GM19324 (cell line): ENCODE data around the gene PRKAG1.

ENCODE experiments used
- ATAC-seq: cut with Tn5 transposase; IDR thresholded peaks from one replicate; pipeline ENCODE4 v1.9.1; 2021; ENCODE audit warnings: mild to moderate bottlenecking, moderate library complexity; ENCODE audit not compliant: unreplicated experiment, low FRiP score

The PRKAG1 gene

DNA sequence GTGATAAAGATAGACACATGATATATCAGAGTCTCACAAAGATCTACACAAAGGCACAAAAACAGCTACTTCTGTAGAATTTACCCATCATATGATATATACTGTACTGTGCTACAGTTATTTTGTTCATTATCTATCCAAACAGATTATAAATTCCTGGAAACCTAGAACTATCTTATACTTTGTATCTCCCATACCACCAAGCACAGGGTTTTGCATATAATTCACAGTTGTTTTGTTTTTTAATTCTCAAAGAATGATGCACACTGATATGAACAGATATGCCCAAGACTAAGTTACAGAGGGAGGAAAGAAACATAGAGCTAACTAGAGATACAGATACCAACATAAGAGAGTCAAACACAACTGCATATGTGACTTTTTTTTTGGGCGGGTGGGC is 3.4 kb downstream of the PRKAG1 start:
- no peak for ATAC-seq

- ATAC-seq: no peak
Measured at GRCh38 chr12:49014547-49014946, 4.0 kb downstream of the PRKAG1 start.

- ATAC-seq: no peak
Measured at GRCh38 chr12:49013428-49013827, 5.1 kb downstream of the PRKAG1 start.

GRCh38 chr12:49012739-49013138 is 5.8 kb downstream of the PRKAG1 start:
- ATAC-seq: no peak

- no peak for ATAC-seq
Measured at GRCh38 chr12:49010092-49010668, 8.4 kb downstream of the PRKAG1 start.

DNA sequence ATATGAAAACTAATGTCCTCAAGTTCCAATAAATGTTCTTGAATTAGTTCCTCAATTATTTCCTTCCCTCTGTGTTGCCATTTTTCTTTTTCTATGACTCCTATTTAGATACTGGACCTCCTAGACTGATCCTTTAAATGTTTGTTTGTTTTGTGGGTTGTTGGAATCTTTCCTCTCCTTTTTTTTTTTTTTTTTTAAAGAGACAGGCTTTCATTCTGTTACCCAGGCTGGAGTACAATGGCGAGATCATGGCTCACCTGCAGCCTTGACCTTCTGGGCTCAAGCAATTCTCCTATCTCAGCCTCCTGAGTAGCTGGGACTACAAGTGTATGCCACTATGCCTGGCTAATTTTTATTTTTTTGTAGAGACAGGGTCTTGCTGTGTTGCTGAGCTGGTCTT is 9.6 kb downstream of the PRKAG1 start:
- no peak for ATAC-seq

DNA sequence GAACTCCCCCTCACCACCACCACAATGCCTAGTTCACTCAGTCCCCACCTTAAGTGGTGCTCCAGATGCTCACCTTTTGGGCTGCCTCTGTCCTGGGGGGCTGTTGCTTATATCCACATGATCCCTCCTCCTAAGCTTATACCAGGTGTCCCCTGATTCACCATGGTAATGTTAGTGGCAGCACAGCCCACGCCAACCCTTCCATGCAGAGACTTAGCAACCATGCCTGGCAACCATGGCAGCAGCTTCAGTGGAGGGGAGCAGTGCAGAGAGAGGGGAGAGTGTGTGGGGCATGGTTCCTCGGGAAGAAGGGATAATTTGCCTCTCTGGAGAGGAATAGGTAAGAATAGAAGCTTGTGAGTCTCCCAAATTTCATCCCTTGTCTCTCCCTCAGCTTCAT is 18.2 kb downstream of the PRKAG1 start:
- ATAC-seq: no peak

GRCh38 chr12:48999371-49000131 is 19.0 kb downstream of the PRKAG1 start, which contains the start of gene DDN:
Gene DDN, minus strand, starts transcription at chr12:48999375. Its CDS starts 88 bp downstream, at chr12:48999287.
- ATAC-seq: no peak

- ATAC-seq: no peak
Measured at GRCh38 chr12:48998497-48999353, 19.9 kb downstream of the PRKAG1 start.

GRCh38 chr12:48997719-48998496 is 20.7 kb downstream of the PRKAG1 start:
- ATAC-seq: no peak

GRCh38 chr12:48996794-48997718 is 21.5 kb downstream of the PRKAG1 start:
- no peak for ATAC-seq

DNA sequence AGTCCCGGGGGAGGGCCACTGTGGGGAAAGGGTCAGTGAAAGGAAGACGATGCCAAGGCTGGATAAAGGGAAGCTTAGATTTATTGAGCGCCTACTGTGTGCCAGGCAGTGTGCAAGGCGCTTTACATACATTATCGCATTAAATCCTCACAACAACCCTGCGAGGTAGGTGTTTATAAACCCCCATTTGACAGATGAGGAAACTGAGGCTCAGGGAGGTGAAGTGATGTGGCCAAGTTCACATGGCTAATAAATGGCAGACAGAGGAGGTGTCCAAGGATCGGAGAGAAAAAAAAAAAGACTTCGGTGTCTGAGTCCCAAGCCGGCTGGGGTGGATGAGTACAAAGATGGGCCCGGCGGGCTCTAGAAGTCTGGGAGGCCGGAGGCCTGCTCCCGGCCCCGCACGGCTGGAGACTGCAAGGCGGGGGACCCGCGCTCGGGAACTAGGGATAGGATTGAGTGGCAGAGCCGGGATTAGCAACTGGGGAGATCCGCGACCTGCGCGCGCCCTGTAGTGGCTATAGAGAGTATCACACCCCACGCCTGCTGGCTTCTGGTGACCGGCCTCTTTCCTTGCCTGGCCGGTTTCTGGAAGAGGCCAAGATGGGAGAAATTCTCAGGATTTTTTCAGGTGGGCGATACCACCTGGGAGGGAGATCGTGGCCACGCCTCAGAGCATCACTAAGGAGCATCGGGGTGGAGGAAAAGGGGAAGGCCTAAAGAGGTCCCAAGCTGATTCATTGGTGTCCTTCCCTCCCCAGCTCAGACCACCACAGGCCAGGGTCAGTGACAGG is 23.3 kb downstream of the PRKAG1 start:
- no peak for ATAC-seq

GRCh38 chr12:48994224-48995085 is 24.1 kb downstream of the PRKAG1 start:
- ATAC-seq: no peak

- no peak for ATAC-seq
Measured at GRCh38 chr12:48993787-48994186, 24.8 kb downstream of the PRKAG1 start.

DNA sequence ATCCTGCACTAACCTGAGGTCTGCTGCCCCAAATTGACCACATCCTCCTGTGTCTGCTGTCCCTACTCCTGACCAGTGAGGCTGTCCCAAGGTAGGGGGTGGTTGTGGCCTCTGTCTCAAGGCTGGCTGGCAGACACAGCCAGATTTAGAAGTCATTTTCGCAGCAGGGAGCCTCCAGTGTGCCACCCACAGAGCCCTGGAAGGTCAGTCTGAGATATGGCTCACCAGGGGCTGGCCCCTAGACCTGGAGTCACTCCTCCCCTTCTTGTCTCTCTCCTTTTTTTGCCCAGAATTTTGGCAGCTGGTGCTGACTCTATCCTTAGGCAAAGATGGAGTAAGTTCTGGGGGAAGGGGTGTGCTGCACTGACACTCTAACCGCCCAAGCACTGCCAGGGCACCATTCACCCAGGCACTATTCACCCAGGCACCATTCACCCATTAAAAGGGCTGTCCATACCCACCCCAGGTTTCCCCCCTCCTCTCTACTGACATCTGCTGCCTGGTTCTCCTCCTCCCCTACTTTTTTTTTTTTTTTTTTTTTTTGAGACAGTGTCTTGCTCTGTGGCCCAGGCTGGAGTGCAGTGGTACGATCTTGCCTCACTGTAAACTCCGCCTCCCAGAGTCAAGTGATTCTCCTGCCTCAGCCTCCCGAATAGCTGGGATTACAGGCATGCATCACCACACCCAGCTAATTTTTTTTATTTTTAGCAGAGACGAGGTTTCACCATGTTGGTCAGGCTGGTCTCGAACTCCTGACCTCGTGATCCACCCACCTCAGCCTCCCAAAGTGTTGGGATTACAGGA is 27.1 kb downstream of the PRKAG1 start:
- no peak for ATAC-seq

DNA sequence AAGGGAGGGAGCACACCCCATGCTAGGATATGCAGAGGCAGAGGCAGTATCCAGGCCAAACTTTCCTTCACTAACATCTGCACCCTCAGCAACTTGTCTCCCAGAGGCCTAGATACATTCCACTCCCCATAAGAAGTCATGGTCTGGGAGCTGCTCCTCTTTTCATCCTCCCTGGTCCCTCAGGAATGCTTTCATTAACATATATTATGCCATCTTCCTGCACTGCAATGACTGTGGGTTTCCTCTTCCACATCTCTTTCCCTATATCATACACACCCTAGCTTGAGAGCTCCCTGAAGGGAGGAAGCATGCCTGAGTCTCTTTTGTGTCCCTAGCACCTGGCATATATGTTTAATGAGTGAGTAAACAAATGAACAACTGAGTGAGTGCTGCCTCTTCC is 28.0 kb downstream of the PRKAG1 start:
- no peak for ATAC-seq

- no peak for ATAC-seq
Measured at GRCh38 chr12:48988030-48988649, 30.4 kb downstream of the PRKAG1 start.
